Measurements from ENCODE around the gene HS6ST1. TPM values are rescaled to one million over a fixed set of nuclear protein-coding genes. Genes with fewer than 3 reads are reported as not detected.

The HS6ST1 gene
- total and polyA plus RNA-seq, 3 donors from 2014 or later: 58.7 to 203 (median 143) TPM

GRCh38 chr2:128274218-128274617 lies 44.5 kb downstream of the HS6ST1 start:
- no peaks in the 10 kb centered on the region for H3K9me3 ChIP-seq
- H3K27me3 ChIP-seq: no peaks in the 10 kb centered on the region
- no peak for DNase-seq
- TF ChIP-seq POLR2A (IDR thresholded peaks at IDR 0.05) (no peak), CTCF (IDR thresholded peaks at IDR 0.05) (no peak)
- H3K36me3 ChIP-seq (ENCODE audit: low read depth, missing control alignments): no peaks in the 10 kb centered on the region
- H3K27ac ChIP-seq: no peak overlapping the region
- no peak overlapping the region for H3K4me3 ChIP-seq
- 87 to 99% methylated on average over 6 of the region's 6 CpGs for WGBS, 2 donors
- peaks cover 29% of the 10 kb centered on the region for H3K4me1 ChIP-seq
- intact Hi-C loops (cut with DNase I; ENCODE audit: low total_unique reads): no loop called here

GRCh38 chr2:128273469-128274081 lies 45.1 kb downstream of the HS6ST1 start:
- peaks cover 31% of the 10 kb centered on the region for H3K4me1 ChIP-seq
- no peak overlapping the region for H3K27ac ChIP-seq
- intact Hi-C loops (cut with DNase I; ENCODE audit: low total_unique reads): no loop called here
- H3K4me3 ChIP-seq: no peak overlapping the region
- no peak for DNase-seq
- H3K36me3 ChIP-seq (ENCODE audit: low read depth, missing control alignments): no peaks in the 10 kb centered on the region
- no peaks in the 10 kb centered on the region for H3K9me3 ChIP-seq
- no peak for TF ChIP-seq CTCF (IDR thresholded peaks at IDR 0.05)
- no peak for TF ChIP-seq POLR2A (IDR thresholded peaks at IDR 0.05)
- no peaks in the 10 kb centered on the region for H3K27me3 ChIP-seq
- WGBS, 2 donors: 86 to 87% methylated on average over 14 to 16 of the region's 16 CpGs

GRCh38 chr2:128272601-128273468 lies 45.8 kb downstream of the HS6ST1 start:
- intact Hi-C loops (cut with DNase I; ENCODE audit: low total_unique reads): no loop called here
- H3K36me3 ChIP-seq (ENCODE audit: low read depth, missing control alignments): no peaks in the 10 kb centered on the region
- TF ChIP-seq CTCF (IDR thresholded peaks at IDR 0.05) (no peak), POLR2A (IDR thresholded peaks at IDR 0.05) (no peak)
- H3K27me3 ChIP-seq: no peaks in the 10 kb centered on the region
- no peaks in the 10 kb centered on the region for H3K9me3 ChIP-seq
- no peak overlapping the region for H3K4me3 ChIP-seq
- no peak overlapping the region for H3K27ac ChIP-seq
- DNase-seq: no peak
- 81 to 87% methylated on average over 5 to 18 of the region's 18 CpGs for WGBS, 2 donors
- H3K4me1 ChIP-seq: peaks cover 31% of the 10 kb centered on the region

- intact Hi-C loops (cut with DNase I; ENCODE audit: low total_unique reads): no loop called here
- WGBS, 2 donors: 72 to 80% methylated on average over 11 to 21 of the region's 21 CpGs
- Histone ChIP-seq H3K27me3 (no peaks in the 10 kb centered on the region), H3K4me1 (peaks cover 31% of the 10 kb centered on the region), H3K4me3 (no peak overlapping the region), H3K9me3 (no peaks in the 10 kb centered on the region), H3K36me3 (ENCODE audit: low read depth, missing control alignments) (no peaks in the 10 kb centered on the region), H3K27ac (no peak overlapping the region)
- TF ChIP-seq CTCF (IDR thresholded peaks at IDR 0.05) (no peak), POLR2A (IDR thresholded peaks at IDR 0.05) (no peak)
- no peak for DNase-seq
Observed at GRCh38 chr2:128271911-128272600, 46.6 kb downstream of the HS6ST1 start.

Measured in testis (tissue), 3 donors.